Gastroesophageal sphincter (tissue), 4 donors: ENCODE measurements around the gene GPLD1. TPM values are rescaled to one million over a fixed set of nuclear protein-coding genes. Genes with fewer than 3 reads are reported as not detected.

Experiments
- ATAC-seq: fragments of 150-250 bp; one replicate; pipeline ENCODE4 v1.9.1; 2016; ENCODE audit warnings: mild to moderate bottlenecking, moderate library complexity
- H3K27ac ChIP-seq, 4 donors: fragments of 200-600 bp; sonication (generic) in 3 of 4; 1 replicate in 3 of 4; 2 replicates in 1 of 4; pipeline ENCODE4 v1.5.1; 2016 to 2019
- H3K27me3 ChIP-seq: fragments of 200-600 bp; sonication (generic); one replicate; pipeline ENCODE4 v1.5.1; 2019
- H3K36me3 ChIP-seq, 2 donors: fragments of 200-600 bp; sonication (generic); one replicate each; pipeline ENCODE4 v1.5.1; 2019; ENCODE audit warnings: control low read depth in 1 of 2
- H3K4me1 ChIP-seq, 3 donors: fragments of 200-600 bp; sonication (generic); 1 replicate in 2 of 3; 2 replicates in 1 of 3; pipeline ENCODE4 v1.5.1; 2016 to 2019; ENCODE audit warnings: control low read depth in 2 of 3
- H3K4me3 ChIP-seq, 2 donors: fragments of 200-600 bp; sonication (generic); one replicate each; pipeline ENCODE4 v1.5.1; 2019; ENCODE audit warnings: mild to moderate bottlenecking in 1 of 2, moderate library complexity in 1 of 2
- H3K9me3 ChIP-seq, 3 donors: fragments of 200-600 bp; sonication (generic); one replicate each; pipeline ENCODE4 v1.5.1; 2017 to 2019; ENCODE audit warnings: control low read depth in 2 of 3
- CTCF ChIP-seq, 4 experiments: fragments of 200-600 bp in 2 of 4; fragments of 450-650 bp in 2 of 4; sonication (generic) in 1 of 4; IDR thresholded peaks; one replicate each; pipeline ENCODE4 v1.5.1; 2017 to 2019; ENCODE audit warnings: antibody characterized with exemption in 4 of 4, mild to moderate bottlenecking in 2 of 4, moderate library complexity in 2 of 4
- EP300 ChIP-seq: sonication (generic); formaldehyde crosslinking; IDR thresholded peaks from one replicate; pipeline ENCODE4 v1.6.1; 2017; ENCODE audit warnings: antibody characterized with exemption, mild to moderate bottlenecking
- POLR2A ChIP-seq, 2 donors: fragments of 450-650 bp; IDR thresholded peaks; one replicate each; pipeline ENCODE4 v1.6.1; 2017; ENCODE audit warnings: antibody characterized with exemption in 2 of 2, mild to moderate bottlenecking in 2 of 2, moderate library complexity in 1 of 2
- POLR2AphosphoS5 ChIP-seq: sonication (generic); formaldehyde crosslinking; IDR thresholded peaks from one replicate; pipeline ENCODE4 v1.6.1; 2017; ENCODE audit warnings: antibody characterized with exemption
- WGBS, 2 donors: methylation state at CpG; one replicate each; pipeline ENCODE4 v1.1.5; 2018; ENCODE audit warnings: low coverage in 1 of 2; 5-methylcytosine and 5-hydroxymethylcytosine counted together
- total RNA-seq, 4 donors: library from RNA; depleted of rRNA; stranded (reverse); fragments of >200 nt; gene quantifications; one replicate each; pipeline ENCODE4 v1.1.0, GENCODE V29; 2016

Gene GPLD1
- total RNA-seq, 4 donors from 2014 or later = 3.8 to 7.8 (median 5.6) TPM

- ATAC-seq = no peak
- 51 to 62% methylated on average over 2 to 3 of the region's 4 CpGs for WGBS, 2 donors
- H3K27ac ChIP-seq = no peak overlapping the region
- H3K9me3 ChIP-seq = no peaks in the 10 kb centered on the region
- TF ChIP-seq POLR2A (IDR thresholded peaks at IDR 0.05) = no peak
- no peak for TF ChIP-seq POLR2AphosphoS5
- no peak for TF ChIP-seq CTCF (IDR thresholded peaks at IDR 0.05)
- TF ChIP-seq EP300 = no peak
- H3K36me3 ChIP-seq = peaks cover 0 to 10% of the 10 kb centered on the region in 2 donors
- H3K4me1 ChIP-seq = no peaks in the 10 kb centered on the region
- no peak overlapping the region for H3K4me3 ChIP-seq
- no peaks in the 10 kb centered on the region for H3K27me3 ChIP-seq
Observed at GRCh38 chr6:24478903-24479302, 10.5 kb downstream of the GPLD1 start.

- 90% methylated on average over 1 of the region's 1 CpG; no CpG with 5 or more reads in 1 of the 2 donors for WGBS, 2 donors
- no peaks in the 10 kb centered on the region for H3K27me3 ChIP-seq
- no peak overlapping the region for H3K27ac ChIP-seq
- no peak for TF ChIP-seq CTCF (IDR thresholded peaks at IDR 0.05)
- no peak for TF ChIP-seq POLR2AphosphoS5
- TF ChIP-seq EP300 = no peak
- H3K9me3 ChIP-seq = no peaks in the 10 kb centered on the region
- H3K4me3 ChIP-seq = no peak overlapping the region
- no peak for ATAC-seq
- H3K4me1 ChIP-seq = no peaks in the 10 kb centered on the region
- peaks cover 0 to 10% of the 10 kb centered on the region in 2 donors for H3K36me3 ChIP-seq
Observed at GRCh38 chr6:24477070-24477469, 12.3 kb downstream of the GPLD1 start.

GRCh38 chr6:24476631-24477030 is 12.7 kb downstream of the GPLD1 start:
- no peaks in the 10 kb centered on the region for H3K4me1 ChIP-seq
- ATAC-seq = no peak
- H3K27ac ChIP-seq = no peak overlapping the region
- TF ChIP-seq POLR2AphosphoS5 (no peak), EP300 (no peak), POLR2A (IDR thresholded peaks at IDR 0.05) (no peak), CTCF (IDR thresholded peaks at IDR 0.05) (no peak)
- H3K4me3 ChIP-seq = no peak overlapping the region
- no peaks in the 10 kb centered on the region for H3K27me3 ChIP-seq
- H3K36me3 ChIP-seq = peaks cover 0 to 10% of the 10 kb centered on the region in 2 donors
- H3K9me3 ChIP-seq = no peaks in the 10 kb centered on the region
- WGBS, 2 donors = 93% methylated on average over 6 of the region's 6 CpGs

DNA sequence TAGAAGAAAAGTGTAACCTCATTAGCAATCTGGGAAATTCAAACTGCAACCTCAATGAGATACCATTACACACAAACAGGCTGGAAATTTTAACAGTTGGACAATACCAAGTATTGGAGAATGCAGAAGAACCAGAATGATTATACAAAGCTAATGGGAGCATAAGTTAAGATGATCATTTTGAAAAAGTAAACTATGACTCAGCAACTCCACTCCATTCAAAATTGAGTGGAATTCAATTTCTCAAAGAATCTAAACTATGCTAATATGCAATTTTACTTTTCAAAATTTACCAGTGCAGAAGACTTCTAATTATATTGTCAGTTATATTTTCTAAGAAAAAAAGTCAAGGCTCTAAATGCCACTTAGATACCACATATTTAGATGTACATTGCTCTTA is 17.2 kb downstream of the GPLD1 start:
- H3K4me3 ChIP-seq = no peak overlapping the region
- no peaks in the 10 kb centered on the region for H3K27me3 ChIP-seq
- TF ChIP-seq EP300 (no peak), POLR2AphosphoS5 (no peak), CTCF (IDR thresholded peaks at IDR 0.05) (no peak), POLR2A (IDR thresholded peaks at IDR 0.05) (no peak)
- H3K36me3 ChIP-seq = peaks cover 0 to 6% of the 10 kb centered on the region in 2 donors
- no peak for ATAC-seq
- no peak overlapping the region for H3K27ac ChIP-seq
- no peaks in the 10 kb centered on the region for H3K9me3 ChIP-seq
- H3K4me1 ChIP-seq = no peaks in the 10 kb centered on the region

GRCh38 chr6:24469811-24470210 is 19.6 kb downstream of the GPLD1 start:
- H3K4me3 ChIP-seq = no peak overlapping the region
- 88% methylated on average over 3 to 6 of the region's 7 CpGs for WGBS, 2 donors
- TF ChIP-seq EP300 (no peak), POLR2A (IDR thresholded peaks at IDR 0.05) (no peak), POLR2AphosphoS5 (no peak), CTCF (IDR thresholded peaks at IDR 0.05) (no peak)
- no peaks in the 10 kb centered on the region for H3K4me1 ChIP-seq
- H3K9me3 ChIP-seq = no peaks in the 10 kb centered on the region
- no peak for ATAC-seq
- H3K27me3 ChIP-seq = no peaks in the 10 kb centered on the region
- no peak overlapping the region for H3K27ac ChIP-seq
- peaks cover 0 to 20% of the 10 kb centered on the region in 2 donors for H3K36me3 ChIP-seq
